Upper lobe of right lung (tissue), 1 donor: ENCODE results near the gene FRMD7. TPM values are rescaled to one million over a fixed set of nuclear protein-coding genes. Genes with fewer than 3 reads are reported as not detected.
"Not testable (repeated sequence)": the region's sequence is repeated elsewhere in the genome, so short reads cannot be mapped to it uniquely, and the experiment has no call there.

Experiments
- ATAC-seq: fragments of 200-7000 bp; cut with Tn5 transposase; one replicate; pipeline ENCODE4 v1.9.1; 2020; ENCODE audit warnings: mild to moderate bottlenecking, moderate library complexity
- DNase-seq: peaks from one replicate; pipeline ENCODE4 v3.0.0-alpha.2; 2020
- H3K27ac ChIP-seq: fragments of 200-600 bp; one replicate; pipeline ENCODE4 v1.8.0; 2022
- H3K27me3 ChIP-seq: fragments of 200-600 bp; one replicate; pipeline ENCODE4 v1.8.0; 2022; ENCODE audit warnings: mild to moderate bottlenecking
- H3K36me3 ChIP-seq: fragments of 200-600 bp; one replicate; pipeline ENCODE4 v1.8.0; 2022
- H3K4me1 ChIP-seq: fragments of 200-600 bp; one replicate; pipeline ENCODE4 v1.8.0; 2022
- H3K4me3 ChIP-seq: fragments of 200-600 bp; one replicate; pipeline ENCODE4 v1.8.0; 2022; ENCODE audit warnings: mild to moderate bottlenecking
- H3K9me3 ChIP-seq: fragments of 200-600 bp; one replicate; pipeline ENCODE4 v1.8.0; 2022
- CTCF ChIP-seq: fragments of 200-600 bp; IDR thresholded peaks from one replicate; pipeline ENCODE4 v1.8.0; 2022; ENCODE audit warnings: antibody characterized with exemption
- intact Hi-C: fragments of 100-400 bp; cut with DNase I; formaldehyde crosslinking; loops from one replicate; pipeline ENCODE4 v1.11.0; 2022
- total RNA-seq: library from RNA; stranded (reverse); fragmentation: NEBNext Ultra II Directional; extraction: Animal tissue kit (Norgen Biotek cat#: 25700); gene quantifications from one replicate; pipeline ENCODE4 v1.2.1, GENCODE V29; 2021
- donor health status: DM: no; HTN: yes; CAD: no; lungs with severe emphysema.

Gene FRMD7
- total RNA-seq, 1 donor from 2014 or later = not detected

- Histone ChIP-seq H3K4me3 (no peak overlapping the region), H3K27ac (no peak overlapping the region), H3K27me3 (no peaks in the 10 kb centered on the region), H3K36me3 (no peaks in the 10 kb centered on the region), H3K9me3 (no peaks in the 10 kb centered on the region), H3K4me1 (no peaks in the 10 kb centered on the region)
- no peak for TF ChIP-seq CTCF
- DNase-seq (no peak), ATAC-seq (no peak)
- intact Hi-C loops = no loop called here
Measured at GRCh38 chrX:132114607-132115006, 13.2 kb downstream of the FRMD7 start.

- H3K27ac ChIP-seq = no peak overlapping the region
- no peak overlapping the region for H3K4me3 ChIP-seq
- no peaks in the 10 kb centered on the region for H3K4me1 ChIP-seq
- DNase-seq (no peak), ATAC-seq (no peak)
- H3K27me3 ChIP-seq = no peaks in the 10 kb centered on the region
- intact Hi-C loops = no loop called here
- no peaks in the 10 kb centered on the region for H3K36me3 ChIP-seq
- H3K9me3 ChIP-seq = no peaks in the 10 kb centered on the region
- TF ChIP-seq CTCF = no peak
Measured at GRCh38 chrX:132107291-132107690, 20.5 kb downstream of the FRMD7 start.

- ATAC-seq = no peak
- no peak overlapping the region for H3K27ac ChIP-seq
- intact Hi-C loops = no loop called here
Measured at GRCh38 chrX:132101799-132102198, 26.0 kb downstream of the FRMD7 start.

GRCh38 chrX:132101206-132101605 is 26.6 kb downstream of the FRMD7 start:
- Histone ChIP-seq H3K27ac (no peak overlapping the region), H3K27me3 (no peaks in the 10 kb centered on the region), H3K4me3 (no peak overlapping the region), H3K4me1 (no peaks in the 10 kb centered on the region), H3K9me3 (no peaks in the 10 kb centered on the region), H3K36me3 (no peaks in the 10 kb centered on the region)
- TF ChIP-seq CTCF = no peak
- DNase-seq (no peak), ATAC-seq (no peak)
- intact Hi-C loops = no loop called here

More at GRCh38 chrX:132101799-132102198, 26.0 kb downstream of the FRMD7 start:
- no peak for DNase-seq
- TF ChIP-seq CTCF = no peak
- H3K4me1 ChIP-seq = no peaks in the 10 kb centered on the region
- no peaks in the 10 kb centered on the region for H3K36me3 ChIP-seq
- H3K9me3 ChIP-seq = no peaks in the 10 kb centered on the region
- no peaks in the 10 kb centered on the region for H3K27me3 ChIP-seq
- H3K4me3 ChIP-seq = no peak overlapping the region

GRCh38 chrX:132098704-132099103 is 29.1 kb downstream of the FRMD7 start:
- intact Hi-C loops, DNase-seq, H3K36me3 ChIP-seq, H3K27me3 ChIP-seq, H3K4me3 ChIP-seq, ATAC-seq, H3K27ac ChIP-seq, H3K9me3 ChIP-seq, H3K4me1 ChIP-seq: not testable (repeated sequence)

- no peak for TF ChIP-seq CTCF
- no peak overlapping the region for H3K27ac ChIP-seq
- intact Hi-C loops = no loop called here
- H3K36me3 ChIP-seq = no peaks in the 10 kb centered on the region
- H3K4me1 ChIP-seq = no peaks in the 10 kb centered on the region
- no peak for DNase-seq
- H3K27me3 ChIP-seq = no peaks in the 10 kb centered on the region
- no peak for ATAC-seq
- no peaks in the 10 kb centered on the region for H3K9me3 ChIP-seq
- no peak overlapping the region for H3K4me3 ChIP-seq
Measured at GRCh38 chrX:132094164-132094563, 33.7 kb downstream of the FRMD7 start.
